Measurements from ENCODE around the gene ANKH.

Gene ANKH

GRCh38 chr5:14873790-14874189 lies 2.2 kb upstream of the ANKH start:
- peak overlapping the region; percentile 84; the same call in 1 of the 2 replicates for H3K4me2 ChIP-seq (ENCODE audit: low read length)
- peaks cover 20% of the 10 kb centered on the region for H3K4me1 ChIP-seq (ENCODE audit: control insufficient read depth, low read length)
- no peak overlapping the region for H3K4me3 ChIP-seq (ENCODE audit: low read length)
- H3K9me3 ChIP-seq (ENCODE audit: control insufficient read depth, insufficient read depth, low read length), result no peaks in the 10 kb centered on the region
- TF ChIP-seq CTCF (IDR thresholded peaks at IDR 0.05; ENCODE audit: low read depth, low read length, poor library complexity, severe bottlenecking), result no peak
- no peak for TF ChIP-seq EZH2phosphoT487 (IDR thresholded peaks at IDR 0.05; ENCODE audit: borderline replicate concordance, low read length)
- H3F3A ChIP-seq (ENCODE audit: control insufficient read depth, insufficient read depth), result no peaks in the 10 kb centered on the region; the same call in 1 of the 2 replicates
- peaks cover 26% of the 10 kb centered on the region for H3K79me2 ChIP-seq (ENCODE audit: control insufficient read depth, low read length)
- H3K36me3 ChIP-seq (ENCODE audit: control insufficient read depth, low read length), result peaks cover 8% of the 10 kb centered on the region
- H3K27me3 ChIP-seq (ENCODE audit: control insufficient read depth, low read length), result peaks cover 13% of the 10 kb centered on the region; the same call in 1 of the 2 replicates
- no peaks in the 10 kb centered on the region for H3K9me2 ChIP-seq (replicated peaks; ENCODE audit: control insufficient read depth, low read length)
- H3K27ac ChIP-seq (ENCODE audit: low read depth, low read length), result no peak overlapping the region
- peaks cover 9% of the 10 kb centered on the region for H4K20me1 ChIP-seq (ENCODE audit: control insufficient read depth, insufficient read depth, low read depth, low read length)

- H3K79me2 ChIP-seq (ENCODE audit: control insufficient read depth, low read length), result peaks cover 33% of the 10 kb centered on the region
- no peaks in the 10 kb centered on the region for H3K9me2 ChIP-seq (replicated peaks; ENCODE audit: control insufficient read depth, low read length)
- H3K9me3 ChIP-seq (ENCODE audit: control insufficient read depth, insufficient read depth, low read length), result no peaks in the 10 kb centered on the region
- H3K4me3 ChIP-seq (ENCODE audit: low read length), result peak overlapping the region; percentile 76
- peak overlapping the region; percentile 84 for H3K4me2 ChIP-seq (ENCODE audit: low read length)
- peaks cover 22% of the 10 kb centered on the region for H3K4me1 ChIP-seq (ENCODE audit: control insufficient read depth, low read length)
- no peaks in the 10 kb centered on the region; the same call in 1 of the 2 replicates for H3F3A ChIP-seq (ENCODE audit: control insufficient read depth, insufficient read depth)
- peaks cover 11% of the 10 kb centered on the region for H4K20me1 ChIP-seq (ENCODE audit: control insufficient read depth, insufficient read depth, low read depth, low read length)
- peaks cover 13% of the 10 kb centered on the region; the same call in 1 of the 2 replicates for H3K27me3 ChIP-seq (ENCODE audit: control insufficient read depth, low read length)
- no peak for TF ChIP-seq EZH2phosphoT487 (IDR thresholded peaks at IDR 0.05; ENCODE audit: borderline replicate concordance, low read length)
- TF ChIP-seq CTCF (IDR thresholded peaks at IDR 0.05; ENCODE audit: low read depth, low read length, poor library complexity, severe bottlenecking), result no peak
- H3K36me3 ChIP-seq (ENCODE audit: control insufficient read depth, low read length), result peaks cover 10% of the 10 kb centered on the region
- H3K27ac ChIP-seq (ENCODE audit: low read depth, low read length), result peak overlapping the region; percentile 49; the same call in 1 of the 2 replicates
Measured at GRCh38 chr5:14873093-14873492, 1.5 kb upstream of the ANKH start.

- TF ChIP-seq CTCF (IDR thresholded peaks at IDR 0.05; ENCODE audit: low read depth, low read length, poor library complexity, severe bottlenecking), result peak; percentile 34
- TF ChIP-seq EZH2phosphoT487 (IDR thresholded peaks at IDR 0.05; ENCODE audit: borderline replicate concordance, low read length), result no peak
- Histone ChIP-seq H3K36me3 (ENCODE audit: control insufficient read depth, low read length) (peaks cover 10% of the 10 kb centered on the region), H3K9me2 (replicated peaks; ENCODE audit: control insufficient read depth, low read length) (no peaks in the 10 kb centered on the region), H3F3A (ENCODE audit: control insufficient read depth, insufficient read depth) (no peaks in the 10 kb centered on the region; the same call in 1 of the 2 replicates), H3K4me1 (ENCODE audit: control insufficient read depth, low read length) (peaks cover 22% of the 10 kb centered on the region), H3K4me2 (ENCODE audit: low read length) (peak overlapping the region; percentile 84), H3K4me3 (ENCODE audit: low read length) (peak overlapping the region; percentile 76), H3K9me3 (ENCODE audit: control insufficient read depth, insufficient read depth, low read length) (no peaks in the 10 kb centered on the region), H4K20me1 (ENCODE audit: control insufficient read depth, insufficient read depth, low read depth, low read length) (peaks cover 11% of the 10 kb centered on the region), H3K27me3 (ENCODE audit: control insufficient read depth, low read length) (peaks cover 13% of the 10 kb centered on the region; the same call in 1 of the 2 replicates), H3K79me2 (ENCODE audit: control insufficient read depth, low read length) (peaks cover 40% of the 10 kb centered on the region), H3K27ac (ENCODE audit: low read depth, low read length) (peak overlapping the region; percentile 49)
Measured at GRCh38 chr5:14872070-14872989, 752 bp upstream of the ANKH start.

Measured in DOHH2 (cell line).